ENCODE results near the gene RPH3AL.
"Not testable (repeated sequence)": the region's sequence is repeated elsewhere in the genome, so short reads cannot be mapped to it uniquely, and the experiment has no call there.

The RPH3AL gene

DNA sequence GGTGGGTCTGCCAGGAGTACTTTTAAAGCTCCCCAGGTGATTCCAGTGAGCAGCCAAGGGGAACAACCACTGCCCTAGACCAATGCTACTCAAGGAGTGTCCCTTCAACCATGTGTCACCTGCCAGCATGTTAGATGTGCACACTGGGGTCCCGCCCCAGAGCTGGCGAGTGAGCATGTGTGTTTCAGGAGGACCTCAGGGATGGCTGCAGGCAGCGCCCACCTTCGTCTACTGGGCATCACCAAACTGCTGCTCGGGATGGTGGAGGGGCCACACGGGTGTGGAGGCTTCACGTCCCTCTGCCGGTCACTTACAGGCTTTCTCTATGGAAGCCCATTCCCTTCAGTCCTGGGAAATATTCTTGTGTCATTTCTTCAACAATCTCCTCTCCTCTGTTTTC lies 142.2 kb downstream of the RPH3AL start:
- no peak overlapping the region for H3K4me3 ChIP-seq (ENCODE audit: low read depth, low read length)
- DNase-seq (ENCODE audit: low read depth) = no peak
- TF ChIP-seq, protein P1, sequence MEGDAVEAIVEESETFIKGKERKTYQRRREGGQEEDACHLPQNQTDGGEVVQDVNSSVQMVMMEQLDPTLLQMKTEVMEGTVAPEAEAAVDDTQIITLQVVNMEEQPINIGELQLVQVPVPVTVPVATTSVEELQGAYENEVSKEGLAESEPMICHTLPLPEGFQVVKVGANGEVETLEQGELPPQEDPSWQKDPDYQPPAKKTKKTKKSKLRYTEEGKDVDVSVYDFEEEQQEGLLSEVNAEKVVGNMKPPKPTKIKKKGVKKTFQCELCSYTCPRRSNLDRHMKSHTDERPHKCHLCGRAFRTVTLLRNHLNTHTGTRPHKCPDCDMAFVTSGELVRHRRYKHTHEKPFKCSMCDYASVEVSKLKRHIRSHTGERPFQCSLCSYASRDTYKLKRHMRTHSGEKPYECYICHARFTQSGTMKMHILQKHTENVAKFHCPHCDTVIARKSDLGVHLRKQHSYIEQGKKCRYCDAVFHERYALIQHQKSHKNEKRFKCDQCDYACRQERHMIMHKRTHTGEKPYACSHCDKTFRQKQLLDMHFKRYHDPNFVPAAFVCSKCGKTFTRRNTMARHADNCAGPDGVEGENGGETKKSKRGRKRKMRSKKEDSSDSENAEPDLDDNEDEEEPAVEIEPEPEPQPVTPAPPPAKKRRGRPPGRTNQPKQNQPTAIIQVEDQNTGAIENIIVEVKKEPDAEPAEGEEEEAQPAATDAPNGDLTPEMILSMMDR (IDR thresholded peaks at IDR 0.05; ENCODE audit: control insufficient read depth, extremely low read depth, insufficient read depth) = no peak

DNA sequence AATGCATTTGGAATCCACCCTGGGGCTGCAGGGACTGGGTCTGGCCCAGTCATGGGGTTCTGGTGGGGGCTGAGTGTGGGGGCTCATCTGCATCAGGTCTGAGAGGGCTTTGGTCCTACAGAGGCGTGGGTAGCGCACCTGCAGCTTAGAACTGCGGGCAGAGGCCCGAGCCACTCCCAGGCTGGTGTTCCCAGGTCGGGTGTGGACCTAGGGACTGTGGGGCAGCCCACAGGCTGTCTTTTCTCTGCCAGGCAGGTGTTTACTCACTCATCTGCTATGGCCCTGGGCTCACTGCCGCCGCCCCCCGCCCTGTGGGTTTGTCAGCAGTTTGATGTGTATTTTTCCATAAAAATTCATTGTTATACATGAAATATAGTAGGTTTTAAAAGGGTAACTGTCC lies 144.2 kb downstream of the RPH3AL start:
- TF ChIP-seq, protein P1 (IDR thresholded peaks at IDR 0.05; ENCODE audit: control insufficient read depth, extremely low read depth, insufficient read depth) = no peak
- DNase-seq (ENCODE audit: low read depth) = no peak
- H3K4me3 ChIP-seq (ENCODE audit: low read depth, low read length) = no peak overlapping the region

DNA sequence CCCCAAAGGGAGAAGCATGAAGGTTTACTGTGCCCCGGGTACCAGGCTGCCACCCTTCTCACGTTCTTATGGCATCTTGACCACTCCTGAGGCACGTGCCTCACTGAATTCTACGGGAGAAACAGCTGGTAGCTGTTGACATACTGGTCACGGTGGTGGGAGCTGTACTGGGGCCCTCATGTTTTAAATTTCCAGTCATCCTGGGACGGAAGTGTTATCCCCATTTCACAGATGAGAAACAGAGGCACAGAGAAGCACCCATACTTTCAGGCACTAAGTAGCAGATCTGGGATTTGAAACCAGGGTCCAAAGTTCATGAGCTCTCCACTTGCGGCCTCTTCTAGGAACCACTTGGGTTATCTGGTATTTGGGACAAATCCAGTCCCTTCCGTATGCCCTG lies 144.8 kb downstream of the RPH3AL start:
- TF ChIP-seq, protein P1 (IDR thresholded peaks at IDR 0.05; ENCODE audit: control insufficient read depth, extremely low read depth, insufficient read depth) = no peak
- no peak overlapping the region for H3K4me3 ChIP-seq (ENCODE audit: low read depth, low read length)
- DNase-seq (ENCODE audit: low read depth) = no peak

DNA sequence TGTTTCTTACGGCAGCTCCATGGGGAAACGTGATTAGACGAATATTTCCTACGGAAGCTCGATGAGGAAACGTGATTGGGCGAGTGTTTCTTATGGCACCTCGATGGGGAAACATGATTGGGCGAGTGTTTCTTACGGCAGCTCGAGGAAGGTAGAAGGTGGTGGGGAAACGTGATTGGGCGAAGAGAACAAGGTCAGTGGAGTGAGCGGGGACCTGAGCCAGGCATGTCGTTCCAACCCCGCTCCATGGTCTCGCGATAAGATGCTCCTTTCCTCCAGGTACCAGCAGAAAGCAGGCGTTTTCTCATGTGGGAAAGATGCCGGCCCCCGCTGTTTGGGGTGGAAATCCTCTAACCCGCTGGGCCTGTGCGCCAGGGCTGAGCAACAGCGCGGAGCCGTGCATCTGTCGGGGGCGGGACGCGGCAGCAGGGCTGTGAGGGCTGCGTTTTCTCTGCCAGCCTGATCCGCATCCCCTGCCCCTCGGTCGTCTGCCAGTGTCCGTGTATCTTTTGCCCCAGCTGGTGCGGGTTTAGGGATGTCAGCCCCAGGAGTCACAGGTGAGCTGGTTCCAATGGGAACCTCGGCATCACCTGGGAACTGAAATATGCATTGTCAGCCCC lies 145.6 kb downstream of the RPH3AL start:
- no peak for DNase-seq (ENCODE audit: low read depth)
- TF ChIP-seq, protein P1 (IDR thresholded peaks at IDR 0.05; ENCODE audit: control insufficient read depth, extremely low read depth, insufficient read depth) = no peak
- no peak overlapping the region for H3K4me3 ChIP-seq (ENCODE audit: low read depth, low read length)

DNA sequence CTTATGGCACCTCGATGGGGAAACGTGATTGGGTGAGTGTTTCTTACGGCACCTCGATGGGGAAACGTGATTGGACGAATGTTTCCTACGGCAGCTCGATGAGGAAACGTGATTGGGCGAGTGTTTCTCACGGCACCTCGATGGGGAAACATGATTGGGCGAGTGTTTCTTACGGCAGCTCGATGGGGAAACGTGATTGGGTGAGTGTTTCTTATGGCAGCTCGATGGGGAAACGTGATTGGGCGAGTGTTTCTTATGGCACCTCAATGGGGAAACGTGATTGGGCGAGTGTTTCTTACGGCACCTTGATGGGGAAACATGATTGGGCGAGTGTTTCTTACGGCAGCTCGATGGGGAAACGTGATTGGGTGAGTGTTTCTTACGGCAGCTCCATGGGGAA lies 146.1 kb downstream of the RPH3AL start:
- not testable (repeated sequence) for DNase-seq (ENCODE audit: low read depth)

DNA sequence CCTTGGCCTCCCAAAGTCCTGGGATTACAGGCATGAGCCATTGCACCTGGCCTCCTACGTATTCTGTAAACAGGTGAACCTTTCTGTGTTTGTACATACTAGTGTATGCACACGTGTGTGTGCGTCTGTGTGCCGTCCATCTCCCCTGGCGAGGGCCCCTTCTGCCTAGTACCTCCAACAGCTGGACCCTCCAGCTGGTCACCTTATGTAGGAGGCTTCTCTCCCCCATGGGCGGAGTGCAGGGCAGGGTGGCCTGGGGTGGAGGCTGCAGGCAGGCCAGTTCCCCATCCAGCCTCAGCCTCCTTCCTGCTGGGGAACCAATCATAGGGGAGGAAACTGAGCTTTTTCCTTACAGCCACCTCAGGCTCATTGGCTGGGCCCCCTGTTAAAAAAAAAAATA lies 146.8 kb downstream of the RPH3AL start:
- H3K4me3 ChIP-seq (ENCODE audit: low read depth, low read length) = no peak overlapping the region
- DNase-seq (ENCODE audit: low read depth) = no peak
- TF ChIP-seq, protein P1 (IDR thresholded peaks at IDR 0.05; ENCODE audit: control insufficient read depth, extremely low read depth, insufficient read depth) = no peak

More for the DNA sequence above, 146.1 kb downstream of the RPH3AL start:
- H3K4me3 ChIP-seq (ENCODE audit: low read depth, low read length) = not testable (repeated sequence)

DNA sequence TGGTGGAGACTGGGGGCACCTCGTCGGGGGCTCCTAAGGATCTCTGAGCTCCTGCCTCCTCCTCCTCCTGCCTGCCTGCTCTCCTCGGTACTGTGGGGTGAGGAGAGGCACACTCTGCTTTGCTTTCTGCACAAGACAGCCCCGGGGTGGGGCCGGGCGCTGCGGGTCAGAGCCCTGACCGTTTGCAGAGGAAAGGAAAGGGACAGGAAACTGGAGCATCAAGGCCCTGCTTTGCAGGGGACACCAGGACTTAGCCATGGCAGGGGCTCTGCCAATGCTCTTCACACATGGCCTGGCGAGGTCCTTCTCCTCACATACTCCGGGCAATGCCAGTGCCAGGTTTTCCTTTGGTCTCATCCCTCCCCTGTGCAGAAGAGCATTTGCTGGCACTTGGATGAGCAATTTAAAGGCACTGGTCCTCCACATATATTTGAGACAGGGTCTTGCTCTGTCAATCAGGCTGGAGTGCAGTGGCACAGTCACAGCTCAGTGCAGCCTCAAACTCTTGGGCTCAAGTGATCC lies 147.4 kb downstream of the RPH3AL start:
- H3K4me3 ChIP-seq (ENCODE audit: low read depth, low read length) = no peak overlapping the region
- DNase-seq (ENCODE audit: low read depth) = no peak
- TF ChIP-seq, protein P1 (IDR thresholded peaks at IDR 0.05; ENCODE audit: control insufficient read depth, extremely low read depth, insufficient read depth) = no peak
